ENCODE data around the gene POU2F2.

GRCh38 chr19:42057846-42058245 is 74.4 kb downstream of the POU2F2 start:
- TF ChIP-seq POLR2A (IDR thresholded peaks at IDR 0.05) = no peak
- no peak for TF ChIP-seq POLR2AphosphoS5 (IDR thresholded peaks at IDR 0.05)
